Motor neuron (in vitro differentiated cells): ENCODE data around the gene ASB18. TPM values are rescaled to one million over a fixed set of nuclear protein-coding genes. Genes with fewer than 3 reads are reported as not detected.

Source experiments
- ATAC-seq, 8 experiments: fragments of 200-7000 bp; cut with Tn5 transposase; replicated peaks in 6 of 8; 2 replicates each; pipeline ENCODE4 v1.8.0; 2021; ENCODE audit warnings: mild to moderate bottlenecking in 8 of 8, moderate library complexity in 8 of 8
- H3K27ac ChIP-seq, 2 donors: fragments of 250-450 bp; sonication (Bioruptor Pico); 2 replicates each; pipeline ENCODE4 v1.9.0; 2021; ENCODE audit warnings: antibody characterized with exemption in 2 of 2, mild to moderate bottlenecking in 2 of 2, moderate library complexity in 1 of 2
- H3K4me1 ChIP-seq, 2 donors: fragments of 250-450 bp; sonication (Bioruptor Pico); replicated peaks in 1 of 2; 2 replicates each; pipeline ENCODE4 v1.6.1; 2021; ENCODE audit warnings: antibody characterized with exemption in 2 of 2, mild to moderate bottlenecking in 2 of 2, moderate library complexity in 1 of 2
- H3K4me3 ChIP-seq, 5 donors: fragments of 250-450 bp; sonication (Bioruptor Pico); 2 replicates each; pipeline ENCODE4 v1.9.0; 2021; ENCODE audit warnings: antibody characterized with exemption in 5 of 5, mild to moderate bottlenecking in 5 of 5, moderate library complexity in 4 of 5
- WGBS, 10 experiments: fragments of 450-650 bp; shearing (Covaris generic); methylation state at CpG; one replicate each; pipeline ENCODE4 v1.0.0; 2022; 5-methylcytosine and 5-hydroxymethylcytosine counted together
- in situ Hi-C, 9 experiments: fragments of 400-800 bp; cut with MboI; loops; one replicate each; pipeline ENCODE4 v1.15.0; 2021; ENCODE audit warnings: low sequenced_read_pairs in 9 of 9, low pct_unique_long_range_greater_than_20kb in 2 of 9; ENCODE audit not compliant: unreplicated experiment in 9 of 9
- total RNA-seq, 8 experiments: library from RNA; unstranded; fragments of 300-600 nt; gene quantifications; 2 replicates each; pipeline versions ENCODE4 v1.2.3 to v1.2.4, GENCODE V29; 2022

ASB18 gene
- total RNA-seq, 8 experiments from 2014 or later, result 0.10 to 0.63 (median 0.25) TPM; not detected in 2

GRCh38 chr2:236158969-236159777, 105.0 kb downstream of the ASB18 start:
- WGBS, 10 experiments, result 33 to 73% (median 53%) methylated on average over 2 to 7 of the region's 45 CpGs; no CpG with 5 or more reads in 6 of the 10 experiments
- peaks cover 52 to 55% of the 10 kb centered on the region in 2 donors for H3K4me1 ChIP-seq
- no peak for ATAC-seq
- in situ Hi-C loops, result no loop called here
- no peak overlapping the region for H3K27ac ChIP-seq
- H3K4me3 ChIP-seq, result no peak overlapping the region

GRCh38 chr2:236157815-236158498, 106.2 kb downstream of the ASB18 start:
- in situ Hi-C loops, result no loop called here
- peaks cover 40 to 43% of the 10 kb centered on the region in 2 donors for H3K4me1 ChIP-seq
- no peak overlapping the region for H3K27ac ChIP-seq
- WGBS, 10 experiments, result 70 to 100% (median 94%) methylated on average over 1 to 7 of the region's 10 CpGs; no CpG with 5 or more reads in 2 of the 10 experiments
- H3K4me3 ChIP-seq, result no peak overlapping the region
- no peak for ATAC-seq

GRCh38 chr2:236157366-236157765, 106.8 kb downstream of the ASB18 start:
- WGBS, 10 experiments, result 43 to 100% (median 87%) methylated on average over 1 to 6 of the region's 6 CpGs; no CpG with 5 or more reads in 2 of the 10 experiments
- Histone ChIP-seq H3K27ac (no peak overlapping the region), H3K4me1 (peaks cover 36 to 39% of the 10 kb centered on the region in 2 donors), H3K4me3 (no peak overlapping the region)
- in situ Hi-C loops, result no loop called here
- no peak for ATAC-seq

- Histone ChIP-seq H3K4me3 (no peak overlapping the region), H3K27ac (no peak overlapping the region), H3K4me1 (peaks cover 31 to 34% of the 10 kb centered on the region in 2 donors)
- ATAC-seq, result no peak
- WGBS, 10 experiments, result 54 to 100% (median 71%) methylated on average over 1 to 5 of the region's 7 CpGs; no CpG with 5 or more reads in 4 of the 10 experiments
- in situ Hi-C loops, result no loop called here
Observed at GRCh38 chr2:236156860-236157194, 107.4 kb downstream of the ASB18 start.

GRCh38 chr2:236156095-236156859, 107.9 kb downstream of the ASB18 start:
- peaks cover 25 to 28% of the 10 kb centered on the region in 2 donors for H3K4me1 ChIP-seq
- no peak for ATAC-seq
- in situ Hi-C loops, result no loop called here
- H3K4me3 ChIP-seq, result no peak overlapping the region
- no peak overlapping the region for H3K27ac ChIP-seq
- WGBS, 10 experiments, result 80 to 100% (median 97%) methylated on average over 1 to 13 of the region's 16 CpGs; no CpG with 5 or more reads in 5 of the 10 experiments

- in situ Hi-C loops, result no loop called here
- ATAC-seq, result no peak
- WGBS, 10 experiments, result 92 to 100% (median 94%) methylated on average over 1 to 3 of the region's 3 CpGs; no CpG with 5 or more reads in 5 of the 10 experiments
- Histone ChIP-seq H3K4me3 (no peak overlapping the region), H3K27ac (no peak overlapping the region), H3K4me1 (peaks cover 17 to 20% of the 10 kb centered on the region in 2 donors)
Observed at GRCh38 chr2:236155406-236155805, 108.8 kb downstream of the ASB18 start.

- peaks cover 3 to 8% of the 10 kb centered on the region in 2 donors for H3K4me1 ChIP-seq
- in situ Hi-C loops, result no loop called here
- no peak for ATAC-seq
- no peak overlapping the region for H3K27ac ChIP-seq
- WGBS, 10 experiments, result 0 to 100% (median 92%) methylated on average over 1 to 7 of the region's 7 CpGs; no CpG with 5 or more reads in 2 of the 10 experiments
- H3K4me3 ChIP-seq, result no peak overlapping the region
Observed at GRCh38 chr2:236146436-236146835, 117.8 kb downstream of the ASB18 start.

- Histone ChIP-seq H3K4me1 (peaks cover 3 to 8% of the 10 kb centered on the region in 2 donors), H3K4me3 (no peak overlapping the region), H3K27ac (no peak overlapping the region)
- in situ Hi-C loops, result no loop called here
- ATAC-seq, result no peak
- WGBS, 10 experiments, result 73 to 100% (median 91%) methylated on average over 3 to 6 of the region's 10 CpGs; no CpG with 5 or more reads in 4 of the 10 experiments
Observed at GRCh38 chr2:236143811-236144210, 120.4 kb downstream of the ASB18 start.

Other genes with a start within 250 kb of the ASB18 start
- gene GBX2, start 96.0 kb downstream of the ASB18 start, total RNA-seq, result 10 to 100 TPM in 3 of 8 experiments, 1 to 10 TPM in 2, under 1 TPM in 1, not detected in 2; 0.36 to 25.3 (median 9.2) TPM